GM18519 (cell line): ENCODE measurements around the gene SLC39A6.
"Not testable (repeated sequence)": the region's sequence is repeated elsewhere in the genome, so short reads cannot be mapped to it uniquely, and the experiment has no call there.

Experiments used
- ATAC-seq: cut with Tn5 transposase; IDR thresholded peaks from one replicate; pipeline ENCODE4 v1.9.1; 2021; ENCODE audit warnings: mild to moderate bottlenecking, moderate library complexity; ENCODE audit not compliant: unreplicated experiment, low FRiP score

The SLC39A6 gene

GRCh38 chr18:36107477-36107876 is 21.7 kb downstream of the SLC39A6 start:
- no peak for ATAC-seq

- no peak for ATAC-seq
These were observed 24.4 kb downstream of the SLC39A6 start for GRCh38 chr18:36104749-36105148.

- no peak for ATAC-seq
These were observed 27.2 kb downstream of the SLC39A6 start for GRCh38 chr18:36101943-36102342.

GRCh38 chr18:36099311-36099710 is 29.8 kb downstream of the SLC39A6 start:
- no peak for ATAC-seq

GRCh38 chr18:36096955-36097354 is 32.2 kb downstream of the SLC39A6 start:
- ATAC-seq = no peak

GRCh38 chr18:36095936-36096519 is 33.1 kb downstream of the SLC39A6 start:
- no peak for ATAC-seq

GRCh38 chr18:36094431-36094830 is 34.7 kb downstream of the SLC39A6 start:
- no peak for ATAC-seq

- ATAC-seq = not testable (repeated sequence)
These were observed 37.0 kb downstream of the SLC39A6 start for GRCh38 chr18:36092116-36092515.

- no peak for ATAC-seq
These were observed 40.1 kb downstream of the SLC39A6 start for GRCh38 chr18:36089001-36089400.

GRCh38 chr18:36088256-36088655 is 40.9 kb downstream of the SLC39A6 start:
- no peak for ATAC-seq

GRCh38 chr18:36086186-36086585 is 43.0 kb downstream of the SLC39A6 start:
- no peak for ATAC-seq

- ATAC-seq = no peak
These were observed 43.9 kb downstream of the SLC39A6 start for GRCh38 chr18:36085195-36085594.

- no peak for ATAC-seq
These were observed 45.4 kb downstream of the SLC39A6 start for GRCh38 chr18:36083729-36084128.

- ATAC-seq = not testable (repeated sequence)
These were observed 48.0 kb downstream of the SLC39A6 start for GRCh38 chr18:36081118-36081517.

- no peak for ATAC-seq
These were observed 50.2 kb downstream of the SLC39A6 start for GRCh38 chr18:36078751-36079529.

- ATAC-seq = not testable (repeated sequence)
These were observed 51.4 kb downstream of the SLC39A6 start for GRCh38 chr18:36077764-36078163.

- ATAC-seq = no peak
These were observed 53.1 kb downstream of the SLC39A6 start for GRCh38 chr18:36075862-36076587.

GRCh38 chr18:36074435-36074834 is 54.7 kb downstream of the SLC39A6 start:
- ATAC-seq = no peak

- ATAC-seq = no peak
These were observed 55.5 kb downstream of the SLC39A6 start for GRCh38 chr18:36073676-36074075.

GRCh38 chr18:36072406-36072805 is 56.7 kb downstream of the SLC39A6 start:
- not testable (repeated sequence) for ATAC-seq
